Skeletal muscle tissue (tissue), 4 donors: ENCODE data around the gene SZT2. TPM values are rescaled to one million over a fixed set of nuclear protein-coding genes. Genes with fewer than 3 reads are reported as not detected.
"Not testable (repeated sequence)": the region's sequence is repeated elsewhere in the genome, so short reads cannot be mapped to it uniquely, and the experiment has no call there.

Source experiments
- H3K27ac ChIP-seq: one replicate; pipeline ENCODE4 v1.7.0; 2013; ENCODE audit warnings: mild to moderate bottlenecking, low read depth, low read length, inconsistent platforms
- H3K27me3 ChIP-seq, 3 donors: one replicate each; pipeline ENCODE4 v1.7.0; 2013; ENCODE audit warnings: low read length in 3 of 3; ENCODE audit not compliant: control insufficient read depth in 3 of 3, insufficient read depth in 3 of 3
- H3K36me3 ChIP-seq, 3 donors: one replicate each; pipeline ENCODE4 v1.7.0; 2013; ENCODE audit warnings: low read length in 3 of 3; ENCODE audit not compliant: control insufficient read depth in 3 of 3, insufficient read depth in 3 of 3
- H3K4me1 ChIP-seq, 3 donors: one replicate each; pipeline ENCODE4 v1.7.0; 2013; ENCODE audit warnings: low read length in 3 of 3, mild to moderate bottlenecking in 3 of 3; ENCODE audit not compliant: control insufficient read depth in 3 of 3, insufficient read depth in 3 of 3
- H3K4me3 ChIP-seq, 3 donors: one replicate each; pipeline ENCODE4 v1.7.0; 2013; ENCODE audit warnings: low read length in 3 of 3
- H3K9ac ChIP-seq, 3 donors: one replicate each; pipeline ENCODE4 v1.7.0; 2013; ENCODE audit warnings: low read length in 3 of 3, mild to moderate bottlenecking in 3 of 3, moderate library complexity in 2 of 3, low read depth in 1 of 3
- H3K9me3 ChIP-seq, 3 donors: one replicate each; pipeline ENCODE4 v1.7.0; 2013; ENCODE audit warnings: low read length in 3 of 3; ENCODE audit not compliant: control insufficient read depth in 3 of 3
- total RNA-seq: library from RNA; depleted of rRNA; stranded (reverse); fragments of >200 nt; gene quantifications from one replicate; pipeline ENCODE4 v1.2.3, GENCODE V29; 2014
- donor health status: Osteomylitis.

Gene SZT2
- total RNA-seq, 1 donor from 2014 or later: 21.4 TPM

GRCh38 chr1:43383449-43383848 is 6.2 kb upstream of the SZT2 start:
- Histone ChIP-seq H3K27me3 (no peaks in the 10 kb centered on the region), H3K36me3 (peaks cover 48 to 70% (median 65%) of the 10 kb centered on the region in 3 donors), H3K4me3 (no peak overlapping the region), H3K27ac (no peak overlapping the region), H3K9me3 (no peaks in the 10 kb centered on the region), H3K4me1 (peaks cover 7 to 20% (median 10%) of the 10 kb centered on the region in 3 donors), H3K9ac (no peak overlapping the region)

GRCh38 chr1:43386676-43387075 is 3.0 kb upstream of the SZT2 start:
- H3K27ac ChIP-seq: no peak overlapping the region
- no peak overlapping the region for H3K9ac ChIP-seq
- peaks cover 45 to 61% (median 55%) of the 10 kb centered on the region in 3 donors for H3K36me3 ChIP-seq
- peaks cover 22 to 37% (median 25%) of the 10 kb centered on the region in 3 donors for H3K4me1 ChIP-seq
- no peak overlapping the region for H3K4me3 ChIP-seq
- H3K27me3 ChIP-seq: no peaks in the 10 kb centered on the region
- H3K9me3 ChIP-seq: no peaks in the 10 kb centered on the region

GRCh38 chr1:43387976-43388599 is 1.6 kb upstream of the SZT2 start:
- Histone ChIP-seq H3K4me1 (peaks cover 22 to 28% (median 25%) of the 10 kb centered on the region in 3 donors), H3K36me3 (peaks cover 36 to 47% (median 41%) of the 10 kb centered on the region in 3 donors), H3K9me3 (no peaks in the 10 kb centered on the region), H3K27ac (no peak overlapping the region), H3K4me3 (peak overlapping the region in 2 of 3 donors; percentile 93 to 94), H3K27me3 (no peaks in the 10 kb centered on the region), H3K9ac (peak overlapping the region; percentile 23 to 97 (median 95))

- peaks cover 22 to 28% (median 25%) of the 10 kb centered on the region in 3 donors for H3K4me1 ChIP-seq
These were observed 1.1 kb upstream of the SZT2 start for GRCh38 chr1:43388613-43389012.

GRCh38 chr1:43392702-43393101 is 3.0 kb downstream of the SZT2 start:
- peaks cover 0 to 7% (median 5%) of the 10 kb centered on the region in 3 donors for H3K36me3 ChIP-seq
- H3K4me3 ChIP-seq: no peak overlapping the region
- H3K9me3 ChIP-seq: no peaks in the 10 kb centered on the region
- H3K27ac ChIP-seq: no peak overlapping the region
- no peaks in the 10 kb centered on the region for H3K27me3 ChIP-seq
- H3K4me1 ChIP-seq: peaks cover 22 to 26% (median 25%) of the 10 kb centered on the region in 3 donors
- H3K9ac ChIP-seq: no peak overlapping the region

More at GRCh38 chr1:43388613-43389012, 1.1 kb upstream of the SZT2 start:
- H3K27ac ChIP-seq: peak overlapping the region; percentile 81
- peak overlapping the region; percentile 93 to 97 (median 94) for H3K4me3 ChIP-seq
- peak overlapping the region; percentile 92 to 97 (median 95) for H3K9ac ChIP-seq
- peaks cover 34 to 42% (median 36%) of the 10 kb centered on the region in 3 donors for H3K36me3 ChIP-seq
- H3K27me3 ChIP-seq: no peaks in the 10 kb centered on the region
- no peaks in the 10 kb centered on the region for H3K9me3 ChIP-seq

GRCh38 chr1:43395523-43395922 is 5.8 kb downstream of the SZT2 start:
- Histone ChIP-seq H3K4me1 (peaks cover 5 to 10% (median 7%) of the 10 kb centered on the region in 3 donors), H3K9ac (no peak overlapping the region), H3K36me3 (peaks cover 0 to 7% (median 3%) of the 10 kb centered on the region in 3 donors), H3K9me3 (no peaks in the 10 kb centered on the region), H3K4me3 (no peak overlapping the region), H3K27ac (no peak overlapping the region), H3K27me3 (no peaks in the 10 kb centered on the region)

GRCh38 chr1:43396059-43396458 is 6.4 kb downstream of the SZT2 start:
- H3K4me3 ChIP-seq: no peak overlapping the region
- H3K27me3 ChIP-seq: no peaks in the 10 kb centered on the region
- no peak overlapping the region for H3K9ac ChIP-seq
- no peaks in the 10 kb centered on the region for H3K9me3 ChIP-seq
- peaks cover 0 to 7% (median 3%) of the 10 kb centered on the region in 3 donors for H3K36me3 ChIP-seq
- no peak overlapping the region for H3K27ac ChIP-seq
- peaks cover 0 to 4% (median 2%) of the 10 kb centered on the region in 3 donors for H3K4me1 ChIP-seq

GRCh38 chr1:43398227-43398626 is 8.5 kb downstream of the SZT2 start:
- Histone ChIP-seq H3K4me1 (no peaks in the 10 kb centered on the region), H3K27me3 (no peaks in the 10 kb centered on the region), H3K9ac (no peak overlapping the region), H3K9me3 (no peaks in the 10 kb centered on the region), H3K4me3 (no peak overlapping the region), H3K36me3 (peaks cover 0 to 12% (median 8%) of the 10 kb centered on the region in 3 donors), H3K27ac (no peak overlapping the region)

GRCh38 chr1:43400441-43400840 is 10.7 kb downstream of the SZT2 start:
- H3K9ac ChIP-seq, H3K4me3 ChIP-seq, H3K4me1 ChIP-seq, H3K9me3 ChIP-seq, H3K27me3 ChIP-seq, H3K27ac ChIP-seq: not testable (repeated sequence)
- H3K36me3 ChIP-seq: peaks cover 14 to 28% (median 27%) of the 10 kb centered on the region in 3 donors

GRCh38 chr1:43402089-43402865 is 12.6 kb downstream of the SZT2 start:
- Histone ChIP-seq H3K9me3 (no peaks in the 10 kb centered on the region), H3K9ac (no peak overlapping the region), H3K4me3 (no peak overlapping the region), H3K27me3 (no peaks in the 10 kb centered on the region), H3K36me3 (peaks cover 26 to 40% (median 31%) of the 10 kb centered on the region in 3 donors), H3K4me1 (peaks cover 0 to 3% (median 0%) of the 10 kb centered on the region in 3 donors), H3K27ac (no peak overlapping the region)
